Mesothelial cell of epicardium (in vitro differentiated cells): ENCODE data around the gene ZFHX2. TPM values are rescaled to one million over a fixed set of nuclear protein-coding genes. Genes with fewer than 3 reads are reported as not detected.

Experiments used
- DNase-seq, 2 experiments: peaks; one replicate each; pipeline ENCODE4 v3.0.0; 2021; ENCODE audit warnings: low spot score in 2 of 2; ENCODE audit not compliant: unreplicated experiment in 2 of 2
- H3K27ac Mint-ChIP-seq: 2 replicates; pipeline ENCODE4 v1.8.0; 2021; ENCODE audit warnings: mixed read lengths
- H3K27me3 Mint-ChIP-seq: 2 replicates; pipeline ENCODE4 v1.8.0; 2021; ENCODE audit warnings: low read depth, mixed read lengths
- H3K36me3 Mint-ChIP-seq: 2 replicates; pipeline ENCODE4 v1.8.0; 2021; ENCODE audit warnings: mixed read lengths
- H3K4me1 Mint-ChIP-seq: 2 replicates; pipeline ENCODE4 v1.8.0; 2021; ENCODE audit warnings: mixed read lengths
- H3K4me3 Mint-ChIP-seq: 2 replicates; pipeline ENCODE4 v1.8.0; 2021; ENCODE audit warnings: mild to moderate bottlenecking, moderate library complexity, mixed read lengths
- H3K9me3 Mint-ChIP-seq: 2 replicates; pipeline ENCODE4 v1.8.0; 2021; ENCODE audit warnings: mixed read lengths
- total RNA-seq: library from RNA; stranded (reverse); gene quantifications from 3 replicates; pipeline ENCODE4 v1.2.1, GENCODE V29; 2021
- TF ChIP-seq, protein P1 (sequence below): fragments of 200-600 bp; sonication (generic); IDR thresholded peaks from one replicate; pipeline ENCODE4 v1.5.0; 2021; ENCODE audit warnings: antibody characterized with exemption; ENCODE audit not compliant: unreplicated experiment

Gene ZFHX2
- total RNA-seq, 1 donor from 2014 or later, result 13.7 TPM

DNA sequence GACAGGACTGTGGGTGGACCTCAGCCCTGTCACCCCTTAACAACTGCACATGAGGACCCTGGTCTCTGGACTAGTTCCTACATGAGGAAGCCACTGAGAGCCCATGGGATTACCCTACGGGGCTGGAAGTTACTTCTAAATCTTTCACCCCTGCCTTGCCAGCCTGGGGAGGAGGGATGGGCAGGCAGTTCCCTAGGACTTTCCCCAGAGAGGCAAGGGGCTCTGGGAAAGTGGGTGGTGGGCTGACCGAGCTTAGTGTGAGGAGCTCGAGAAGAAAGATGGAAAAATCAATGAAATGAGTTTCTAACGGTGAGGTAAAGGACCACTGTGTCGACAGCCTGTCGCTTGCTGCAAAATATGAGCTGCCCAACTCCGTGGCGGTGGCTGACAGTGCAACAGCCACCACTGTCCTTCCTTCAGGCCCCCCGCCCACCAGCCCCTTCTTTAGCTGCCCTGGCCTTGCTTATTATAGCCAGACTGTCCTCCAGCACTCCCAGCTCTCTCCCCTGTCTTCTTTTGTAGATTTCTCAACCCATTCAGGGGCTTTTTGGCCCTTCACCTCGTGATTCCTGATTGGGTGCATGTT is 5.0 kb downstream of the ZFHX2 start:
- peaks cover 3% of the 10 kb centered on the region for H3K36me3 Mint-ChIP-seq
- TF ChIP-seq, protein P1, sequence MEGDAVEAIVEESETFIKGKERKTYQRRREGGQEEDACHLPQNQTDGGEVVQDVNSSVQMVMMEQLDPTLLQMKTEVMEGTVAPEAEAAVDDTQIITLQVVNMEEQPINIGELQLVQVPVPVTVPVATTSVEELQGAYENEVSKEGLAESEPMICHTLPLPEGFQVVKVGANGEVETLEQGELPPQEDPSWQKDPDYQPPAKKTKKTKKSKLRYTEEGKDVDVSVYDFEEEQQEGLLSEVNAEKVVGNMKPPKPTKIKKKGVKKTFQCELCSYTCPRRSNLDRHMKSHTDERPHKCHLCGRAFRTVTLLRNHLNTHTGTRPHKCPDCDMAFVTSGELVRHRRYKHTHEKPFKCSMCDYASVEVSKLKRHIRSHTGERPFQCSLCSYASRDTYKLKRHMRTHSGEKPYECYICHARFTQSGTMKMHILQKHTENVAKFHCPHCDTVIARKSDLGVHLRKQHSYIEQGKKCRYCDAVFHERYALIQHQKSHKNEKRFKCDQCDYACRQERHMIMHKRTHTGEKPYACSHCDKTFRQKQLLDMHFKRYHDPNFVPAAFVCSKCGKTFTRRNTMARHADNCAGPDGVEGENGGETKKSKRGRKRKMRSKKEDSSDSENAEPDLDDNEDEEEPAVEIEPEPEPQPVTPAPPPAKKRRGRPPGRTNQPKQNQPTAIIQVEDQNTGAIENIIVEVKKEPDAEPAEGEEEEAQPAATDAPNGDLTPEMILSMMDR, result no peak
- H3K27ac Mint-ChIP-seq, result no peak overlapping the region

DNA sequence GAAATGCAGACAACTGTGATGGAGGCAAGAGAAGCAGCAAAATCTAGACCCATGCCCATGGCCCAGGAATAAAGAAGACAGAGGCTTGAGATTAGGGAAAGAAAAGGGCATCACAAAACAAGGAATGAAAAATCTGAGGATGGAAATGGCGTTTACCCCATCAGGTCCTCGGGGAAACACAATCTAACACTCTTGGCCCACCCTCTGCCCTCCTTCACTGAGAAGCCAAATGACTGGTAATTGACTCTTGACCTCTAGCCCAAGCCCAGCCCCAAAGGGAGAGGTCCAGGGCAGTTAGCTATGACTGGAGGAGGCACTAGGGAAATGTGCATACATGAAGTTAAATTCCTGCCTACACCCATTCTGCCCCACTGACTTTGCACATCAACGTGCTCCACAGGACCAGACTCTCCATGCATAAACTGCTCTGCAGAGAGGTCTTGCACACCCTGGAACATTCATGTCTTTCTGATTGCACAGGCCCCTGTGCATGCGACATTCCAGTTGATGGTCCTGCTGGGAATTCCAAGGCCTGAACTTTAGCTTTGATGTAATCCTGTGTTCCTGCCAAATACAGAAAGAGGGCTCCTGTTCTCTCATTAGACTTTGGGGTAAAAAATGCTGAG is 5.7 kb downstream of the ZFHX2 start:
- TF ChIP-seq, protein P1, result no peak
- Mint-ChIP-seq H3K27me3 (no peaks in the 10 kb centered on the region), H3K4me3 (no peak overlapping the region), H3K27ac (no peak overlapping the region), H3K9me3 (no peaks in the 10 kb centered on the region), H3K4me1 (peaks cover 8% of the 10 kb centered on the region), H3K36me3 (peaks cover 3% of the 10 kb centered on the region)
- no peak for DNase-seq

More for the DNA sequence above, 5.0 kb downstream of the ZFHX2 start:
- no peak overlapping the region for H3K4me3 Mint-ChIP-seq
- no peaks in the 10 kb centered on the region for H3K9me3 Mint-ChIP-seq
- DNase-seq, result no peak
- peaks cover 8% of the 10 kb centered on the region for H3K4me1 Mint-ChIP-seq
- no peaks in the 10 kb centered on the region for H3K27me3 Mint-ChIP-seq

DNA sequence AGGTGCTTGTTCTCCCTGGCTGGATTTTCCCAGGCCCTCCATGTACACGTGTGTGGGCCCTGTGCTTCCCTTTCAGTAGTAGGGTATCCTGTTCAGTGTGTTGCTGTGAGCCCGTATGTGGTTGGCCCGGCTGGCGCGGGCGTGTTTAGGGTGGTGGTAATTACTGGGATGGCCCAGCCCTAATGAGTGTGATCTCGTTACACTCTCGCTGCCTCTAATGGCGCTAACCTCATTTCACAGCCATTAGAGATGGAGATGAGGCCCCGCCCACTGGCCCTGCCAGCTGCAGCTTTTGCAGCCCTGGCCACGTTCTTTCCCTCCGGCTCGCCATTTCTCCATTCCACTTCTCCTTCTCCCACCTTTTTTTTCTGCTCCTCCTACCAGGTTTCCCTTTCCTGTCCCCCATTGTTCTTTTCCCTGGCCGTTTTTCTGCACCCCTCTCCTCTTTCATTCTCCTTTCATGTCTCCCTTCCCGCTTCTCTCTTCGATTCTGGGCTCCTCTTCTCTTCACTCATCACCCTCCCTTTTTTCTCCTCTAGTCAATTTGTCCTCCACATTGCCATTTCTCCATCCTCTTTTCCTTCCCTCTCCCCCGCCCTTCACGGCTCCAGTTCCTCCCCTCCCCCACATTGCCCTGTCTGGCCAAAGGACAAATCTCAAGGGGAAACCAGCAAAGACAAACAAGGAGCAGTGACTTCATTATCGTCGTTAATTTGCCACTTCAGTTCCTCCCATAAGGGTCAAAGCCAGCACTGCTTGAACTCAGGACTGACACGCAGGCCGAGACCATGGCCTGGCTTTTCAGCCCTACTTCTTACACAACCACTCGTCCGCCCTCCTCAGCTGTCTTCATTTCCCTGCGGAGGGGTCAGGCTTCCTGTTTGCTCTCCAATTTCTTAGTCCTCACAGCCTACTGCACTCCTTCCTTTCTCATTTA is 6.8 kb downstream of the ZFHX2 start:
- TF ChIP-seq, protein P1, result no peak
- peaks cover 12% of the 10 kb centered on the region for H3K4me1 Mint-ChIP-seq
- no peaks in the 10 kb centered on the region for H3K9me3 Mint-ChIP-seq
- H3K27me3 Mint-ChIP-seq, result no peaks in the 10 kb centered on the region
- H3K36me3 Mint-ChIP-seq, result peaks cover 3% of the 10 kb centered on the region
- DNase-seq, result no peak
- no peak overlapping the region for H3K4me3 Mint-ChIP-seq
- no peak overlapping the region for H3K27ac Mint-ChIP-seq

DNA sequence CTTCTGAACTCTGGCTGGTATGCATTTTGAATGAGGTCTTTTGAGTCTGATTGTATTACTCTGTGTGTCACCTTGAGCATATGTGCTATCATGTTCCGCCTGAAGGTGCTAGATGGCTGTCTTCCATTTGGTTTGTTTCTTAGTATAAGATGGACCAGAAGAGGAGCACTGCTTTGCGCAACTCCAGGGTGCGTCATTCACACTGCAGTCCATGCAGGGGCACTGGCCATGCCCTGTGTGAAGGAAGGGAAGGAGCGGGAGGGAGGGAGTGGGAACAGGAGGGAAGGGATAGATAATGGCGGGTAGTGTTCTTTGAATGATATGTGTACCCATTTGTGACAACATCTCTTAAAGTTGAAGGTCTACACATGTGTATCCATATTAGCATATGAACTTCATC is 8.2 kb downstream of the ZFHX2 start:
- Mint-ChIP-seq H3K27me3 (no peaks in the 10 kb centered on the region), H3K36me3 (peaks cover 3% of the 10 kb centered on the region), H3K4me3 (no peak overlapping the region), H3K9me3 (no peaks in the 10 kb centered on the region), H3K27ac (no peak overlapping the region), H3K4me1 (peaks cover 25% of the 10 kb centered on the region)
- TF ChIP-seq, protein P1, result no peak
- DNase-seq, result no peak

DNA sequence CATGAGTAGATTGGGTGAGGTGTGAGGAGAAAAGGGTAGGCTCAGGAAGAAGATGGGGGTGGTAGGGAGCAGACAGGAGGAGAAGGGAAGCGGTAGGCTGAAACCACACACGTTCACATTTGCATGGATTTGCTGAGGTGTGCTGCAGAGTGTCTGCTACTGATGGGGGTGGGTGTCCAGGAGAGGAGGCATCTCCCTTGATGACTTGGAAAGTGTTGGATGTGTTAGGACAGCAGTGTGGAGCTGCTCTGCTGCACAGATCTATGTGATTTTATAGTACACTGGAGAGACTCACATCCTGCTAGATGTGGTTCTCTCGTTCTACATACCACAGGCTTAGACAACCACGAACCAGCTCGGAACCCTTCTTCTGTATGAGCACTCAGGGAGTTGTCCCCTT is 9.3 kb downstream of the ZFHX2 start:
- no peak overlapping the region for H3K27ac Mint-ChIP-seq
- H3K4me3 Mint-ChIP-seq, result no peak overlapping the region
- H3K4me1 Mint-ChIP-seq, result peaks cover 32% of the 10 kb centered on the region
- TF ChIP-seq, protein P1, result no peak
- no peaks in the 10 kb centered on the region for H3K27me3 Mint-ChIP-seq
- H3K36me3 Mint-ChIP-seq, result peaks cover 3% of the 10 kb centered on the region
- DNase-seq, result no peak
- H3K9me3 Mint-ChIP-seq, result no peaks in the 10 kb centered on the region
